OCI-LY1 (cell line): ENCODE measurements around the gene PIH1D1.

Experiments
- H2AFZ ChIP-seq: fragments of 200-600 bp; sonication (generic), shearing (Covaris generic); 2 replicates; pipeline ENCODE4 v1.6.0; 2014; ENCODE audit warnings: antibody characterized with exemption, mild to moderate bottlenecking, low read length
- H3F3A ChIP-seq: fragments of 200-600 bp; sonication (generic), shearing (Covaris generic); 2 replicates; pipeline ENCODE4 v1.6.0; 2014; ENCODE audit warnings: mild to moderate bottlenecking, antibody characterized with exemption, low read length, moderate library complexity; ENCODE audit not compliant: insufficient read depth
- H3K27ac ChIP-seq: fragments of 200-600 bp; sonication (generic); 2 replicates; pipeline ENCODE4 v1.5.1; 2014; ENCODE audit warnings: low read length, mixed run types, mild to moderate bottlenecking, low read depth; ENCODE audit not compliant: poor library complexity, severe bottlenecking
- H3K27me3 ChIP-seq: fragments of 200-600 bp; sonication (generic); 2 replicates; pipeline ENCODE4 v1.6.0; 2014; ENCODE audit warnings: antibody characterized with exemption, mild to moderate bottlenecking, low read length, moderate library complexity; ENCODE audit not compliant: insufficient read depth
- H3K36me3 ChIP-seq: fragments of 200-600 bp; sonication (generic); 2 replicates; pipeline ENCODE4 v1.6.1; 2014; ENCODE audit warnings: mild to moderate bottlenecking, antibody characterized with exemption, low read length, moderate library complexity, mixed read lengths; ENCODE audit not compliant: insufficient read depth
- H3K4me1 ChIP-seq: fragments of 200-600 bp; sonication (generic); 2 replicates; pipeline ENCODE4 v1.5.1; 2014; ENCODE audit warnings: mild to moderate bottlenecking, low read length, moderate library complexity; ENCODE audit not compliant: insufficient read depth, severe bottlenecking
- H3K4me2 ChIP-seq: fragments of 200-600 bp; sonication (generic), shearing (Covaris generic); 2 replicates; pipeline ENCODE4 v1.6.1; 2014; ENCODE audit warnings: low read length
- H3K4me3 ChIP-seq: fragments of 200-600 bp; sonication (generic); 2 replicates; pipeline ENCODE4 v1.5.1; 2014; ENCODE audit warnings: low read length, low read depth, mild to moderate bottlenecking, mixed read lengths; ENCODE audit not compliant: poor library complexity, severe bottlenecking
- H3K79me2 ChIP-seq: fragments of 200-600 bp; shearing (Covaris generic); 2 replicates; pipeline ENCODE4 v1.6.1; 2016; ENCODE audit warnings: mixed run types, low read length, mixed read lengths; ENCODE audit not compliant: insufficient read depth
- H3K9ac ChIP-seq: fragments of 200-600 bp; sonication (generic), shearing (Covaris generic); 2 replicates; pipeline ENCODE4 v1.6.1; 2014; ENCODE audit warnings: mild to moderate bottlenecking, low read length, mixed read lengths
- H3K9me2 ChIP-seq: fragments of 200-600 bp; sonication (generic), shearing (Covaris generic); 2 replicates; pipeline ENCODE4 v1.6.1; 2014; ENCODE audit warnings: low read depth, mild to moderate bottlenecking, low read length, mixed read lengths
- H3K9me3 ChIP-seq: fragments of 200-600 bp; shearing (Covaris generic); 2 replicates; pipeline ENCODE4 v1.6.1; 2014; ENCODE audit warnings: low read length, mixed read lengths
- H4K20me1 ChIP-seq: fragments of 200-600 bp; sonication (generic), shearing (Covaris generic); 2 replicates; pipeline ENCODE4 v1.6.0; 2016; ENCODE audit warnings: mild to moderate bottlenecking, low read length; ENCODE audit not compliant: insufficient read depth
- EZH2 ChIP-seq: fragments of 200-600 bp; sonication (generic), shearing (Covaris generic); IDR thresholded peaks from 2 replicates; pipeline ENCODE4 v1.8.0; 2017; ENCODE audit warnings: borderline replicate concordance, mixed run types, mild to moderate bottlenecking, antibody characterized with exemption, low read length, moderate library complexity, mixed read lengths
- TF ChIP-seq, protein P1 (sequence below): fragments of 200-600 bp; sonication (generic), shearing (Covaris generic); IDR thresholded peaks from 2 replicates; pipeline ENCODE4 v1.5.1; 2017; ENCODE audit warnings: mild to moderate bottlenecking, antibody characterized with exemption, low read length, moderate library complexity, mixed read lengths

Gene PIH1D1

DNA sequence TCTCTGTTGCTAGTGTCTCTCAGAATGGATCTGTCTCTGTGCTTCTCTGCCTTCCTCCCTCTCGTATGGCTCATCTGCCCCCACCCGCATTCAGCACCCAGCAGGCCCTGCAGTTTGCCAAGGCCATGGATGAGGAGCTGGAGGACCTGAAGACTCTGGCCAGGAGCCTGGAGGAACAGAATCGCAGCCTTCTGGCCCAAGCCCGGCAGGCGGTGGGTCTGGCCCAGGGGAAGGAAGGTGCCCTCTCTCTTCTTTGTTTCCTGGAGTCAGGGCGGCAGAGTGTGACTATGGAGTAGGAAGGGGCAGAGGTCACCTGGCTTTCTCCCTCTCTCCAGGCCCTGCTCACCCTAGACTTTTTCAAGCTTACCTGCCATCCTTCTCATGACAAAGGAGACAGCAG, 52.7 kb downstream of the PIH1D1 start:
- H4K20me1 ChIP-seq: no peaks in the 10 kb centered on the region
- H3K79me2 ChIP-seq: no peaks in the 10 kb centered on the region
- H3K36me3 ChIP-seq: no peaks in the 10 kb centered on the region
- no peaks in the 10 kb centered on the region for H3F3A ChIP-seq
- TF ChIP-seq EZH2: no peak
- TF ChIP-seq, protein P1, sequence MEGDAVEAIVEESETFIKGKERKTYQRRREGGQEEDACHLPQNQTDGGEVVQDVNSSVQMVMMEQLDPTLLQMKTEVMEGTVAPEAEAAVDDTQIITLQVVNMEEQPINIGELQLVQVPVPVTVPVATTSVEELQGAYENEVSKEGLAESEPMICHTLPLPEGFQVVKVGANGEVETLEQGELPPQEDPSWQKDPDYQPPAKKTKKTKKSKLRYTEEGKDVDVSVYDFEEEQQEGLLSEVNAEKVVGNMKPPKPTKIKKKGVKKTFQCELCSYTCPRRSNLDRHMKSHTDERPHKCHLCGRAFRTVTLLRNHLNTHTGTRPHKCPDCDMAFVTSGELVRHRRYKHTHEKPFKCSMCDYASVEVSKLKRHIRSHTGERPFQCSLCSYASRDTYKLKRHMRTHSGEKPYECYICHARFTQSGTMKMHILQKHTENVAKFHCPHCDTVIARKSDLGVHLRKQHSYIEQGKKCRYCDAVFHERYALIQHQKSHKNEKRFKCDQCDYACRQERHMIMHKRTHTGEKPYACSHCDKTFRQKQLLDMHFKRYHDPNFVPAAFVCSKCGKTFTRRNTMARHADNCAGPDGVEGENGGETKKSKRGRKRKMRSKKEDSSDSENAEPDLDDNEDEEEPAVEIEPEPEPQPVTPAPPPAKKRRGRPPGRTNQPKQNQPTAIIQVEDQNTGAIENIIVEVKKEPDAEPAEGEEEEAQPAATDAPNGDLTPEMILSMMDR: no peak
- H3K27ac ChIP-seq: no peak overlapping the region
- H3K4me3 ChIP-seq: no peak overlapping the region
- H3K27me3 ChIP-seq: no peaks in the 10 kb centered on the region
- H3K4me2 ChIP-seq: no peak overlapping the region
- no peak overlapping the region for H2AFZ ChIP-seq
- H3K9me3 ChIP-seq: no peaks in the 10 kb centered on the region
- H3K4me1 ChIP-seq: peaks cover 14% of the 10 kb centered on the region
- H3K9me2 ChIP-seq: no peaks in the 10 kb centered on the region
- no peak overlapping the region for H3K9ac ChIP-seq

DNA sequence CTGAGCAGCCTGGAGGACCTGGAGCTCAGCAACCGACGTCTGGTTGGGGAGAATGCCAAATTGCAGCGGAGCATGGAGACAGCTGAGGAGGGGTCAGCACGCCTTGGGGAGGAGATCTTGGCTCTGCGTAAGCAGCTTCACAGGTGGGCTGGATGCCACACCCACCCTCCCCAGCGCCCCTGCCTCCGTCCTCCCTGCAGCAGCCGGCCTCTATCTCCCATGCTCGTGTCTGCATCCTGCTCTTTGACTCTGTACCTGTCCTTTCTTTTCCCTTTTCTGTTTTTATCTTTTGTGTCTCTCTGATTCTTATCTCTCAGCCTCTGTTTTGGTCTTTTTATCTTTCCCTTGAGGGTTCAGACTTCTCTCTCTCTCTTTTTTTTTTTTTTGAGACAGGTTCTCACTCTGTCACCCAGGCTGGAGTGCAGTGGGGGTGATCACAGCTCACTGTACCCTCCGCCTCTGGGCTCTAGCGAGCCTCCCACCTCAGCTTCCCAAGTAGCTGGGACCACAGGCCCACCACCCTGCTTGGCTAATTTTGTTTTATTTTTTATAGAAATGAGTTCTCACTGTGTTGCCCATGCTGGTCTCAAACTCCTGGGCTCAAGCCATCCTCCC, 53.5 kb downstream of the PIH1D1 start:
- Histone ChIP-seq H4K20me1 (no peaks in the 10 kb centered on the region), H3K36me3 (no peaks in the 10 kb centered on the region), H3F3A (no peaks in the 10 kb centered on the region), H3K9me3 (no peaks in the 10 kb centered on the region), H2AFZ (no peak overlapping the region), H3K4me3 (no peak overlapping the region), H3K27ac (no peak overlapping the region), H3K9ac (no peak overlapping the region), H3K79me2 (no peaks in the 10 kb centered on the region), H3K27me3 (no peaks in the 10 kb centered on the region), H3K4me2 (no peak overlapping the region), H3K9me2 (no peaks in the 10 kb centered on the region), H3K4me1 (peaks cover 6% of the 10 kb centered on the region)
- no peak for TF ChIP-seq EZH2
- TF ChIP-seq, protein P1: no peak

GRCh38 chr19:49396738-49397505, 54.7 kb downstream of the PIH1D1 start:
- no peak overlapping the region for H3K4me2 ChIP-seq
- no peak overlapping the region for H3K9ac ChIP-seq
- no peaks in the 10 kb centered on the region for H3K36me3 ChIP-seq
- no peaks in the 10 kb centered on the region for H3K27me3 ChIP-seq
- H3K4me3 ChIP-seq: no peak overlapping the region
- H3F3A ChIP-seq: no peaks in the 10 kb centered on the region
- H3K9me3 ChIP-seq: no peaks in the 10 kb centered on the region
- no peak overlapping the region for H2AFZ ChIP-seq
- H3K79me2 ChIP-seq: no peaks in the 10 kb centered on the region
- H3K9me2 ChIP-seq: no peaks in the 10 kb centered on the region
- no peaks in the 10 kb centered on the region for H4K20me1 ChIP-seq
- no peak for TF ChIP-seq EZH2
- TF ChIP-seq, protein P1: no peak
- H3K4me1 ChIP-seq: peaks cover 3% of the 10 kb centered on the region
- no peak overlapping the region for H3K27ac ChIP-seq
